Epithelial cell of proximal tubule (primary cell): ENCODE data around the gene ENO2. TPM values are rescaled to one million over a fixed set of nuclear protein-coding genes. Genes with fewer than 3 reads are reported as not detected.
"Not testable (repeated sequence)": the region's sequence is repeated elsewhere in the genome, so short reads cannot be mapped to it uniquely, and the experiment has no call there.

ENCODE experiments used
- DNase-seq: peaks from one replicate; pipeline ENCODE4 v3.0.0-alpha.2; 2011; ENCODE audit warnings: low read depth
- H3K4me3 ChIP-seq: 2 replicates; pipeline ENCODE4 v1.5.1; 2011; ENCODE audit warnings: low read depth, mild to moderate bottlenecking, low read length
- total RNA-seq: library from RNA; depleted of rRNA; stranded (reverse); fragments of >200 nt; gene quantifications from 2 replicates; pipeline ENCODE4 v1.2.3, GENCODE V29; 2015
- TF ChIP-seq, protein P1 (sequence below): conservative IDR thresholded peaks from 2 replicates; pipeline ENCODE4 v1.5.1; 2012; ENCODE audit warnings: low read depth, mild to moderate bottlenecking, low read length

The ENO2 gene
- total RNA-seq, 1 donor from 2014 or later = 97.0 TPM

DNA sequence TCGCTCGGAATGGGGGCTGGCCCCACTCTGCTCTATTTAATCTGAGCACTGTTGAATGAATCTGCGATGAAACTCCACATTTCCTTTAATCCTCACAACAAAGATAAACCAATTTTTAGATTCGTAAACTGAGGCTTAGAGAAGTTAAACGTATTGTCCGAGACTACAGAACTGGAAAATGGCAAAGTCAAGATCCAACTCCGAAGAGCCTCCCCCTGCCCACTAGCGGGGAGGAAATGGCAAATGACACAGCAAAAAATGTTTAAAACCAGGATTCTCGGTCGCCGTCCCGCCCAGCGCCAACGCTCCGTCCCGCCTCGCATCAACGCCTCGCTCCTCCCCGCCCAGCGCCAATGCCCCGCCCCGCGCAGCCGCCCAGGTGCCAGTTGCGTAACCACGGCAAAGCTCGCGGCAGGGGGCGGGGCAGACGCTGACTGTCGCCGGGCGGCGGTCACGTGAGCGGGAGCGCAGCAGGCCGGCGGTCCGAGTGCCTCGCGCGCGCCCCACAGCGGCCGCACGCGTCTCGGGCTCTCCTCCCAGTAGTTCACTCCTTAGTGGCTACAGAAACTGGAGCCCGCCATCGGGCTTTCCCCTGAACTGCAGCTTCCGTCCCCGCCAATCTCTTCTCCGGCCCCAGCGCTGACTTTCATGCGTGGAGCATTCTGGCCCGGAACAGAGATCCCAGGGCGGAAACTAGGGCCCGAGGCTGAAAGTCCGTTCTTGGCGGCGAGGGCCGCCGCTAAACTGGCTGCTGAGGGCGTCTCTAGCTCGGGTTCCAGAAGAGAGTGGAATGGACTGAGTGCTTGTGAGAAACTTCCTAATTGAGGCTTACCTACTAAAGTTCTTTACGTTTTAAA is 23.4 kb upstream of the ENO2 start:
- peak overlapping the region; percentile 57 for H3K4me3 ChIP-seq
- no peak for DNase-seq
- TF ChIP-seq, protein P1, sequence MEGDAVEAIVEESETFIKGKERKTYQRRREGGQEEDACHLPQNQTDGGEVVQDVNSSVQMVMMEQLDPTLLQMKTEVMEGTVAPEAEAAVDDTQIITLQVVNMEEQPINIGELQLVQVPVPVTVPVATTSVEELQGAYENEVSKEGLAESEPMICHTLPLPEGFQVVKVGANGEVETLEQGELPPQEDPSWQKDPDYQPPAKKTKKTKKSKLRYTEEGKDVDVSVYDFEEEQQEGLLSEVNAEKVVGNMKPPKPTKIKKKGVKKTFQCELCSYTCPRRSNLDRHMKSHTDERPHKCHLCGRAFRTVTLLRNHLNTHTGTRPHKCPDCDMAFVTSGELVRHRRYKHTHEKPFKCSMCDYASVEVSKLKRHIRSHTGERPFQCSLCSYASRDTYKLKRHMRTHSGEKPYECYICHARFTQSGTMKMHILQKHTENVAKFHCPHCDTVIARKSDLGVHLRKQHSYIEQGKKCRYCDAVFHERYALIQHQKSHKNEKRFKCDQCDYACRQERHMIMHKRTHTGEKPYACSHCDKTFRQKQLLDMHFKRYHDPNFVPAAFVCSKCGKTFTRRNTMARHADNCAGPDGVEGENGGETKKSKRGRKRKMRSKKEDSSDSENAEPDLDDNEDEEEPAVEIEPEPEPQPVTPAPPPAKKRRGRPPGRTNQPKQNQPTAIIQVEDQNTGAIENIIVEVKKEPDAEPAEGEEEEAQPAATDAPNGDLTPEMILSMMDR = peak; percentile 75

DNA sequence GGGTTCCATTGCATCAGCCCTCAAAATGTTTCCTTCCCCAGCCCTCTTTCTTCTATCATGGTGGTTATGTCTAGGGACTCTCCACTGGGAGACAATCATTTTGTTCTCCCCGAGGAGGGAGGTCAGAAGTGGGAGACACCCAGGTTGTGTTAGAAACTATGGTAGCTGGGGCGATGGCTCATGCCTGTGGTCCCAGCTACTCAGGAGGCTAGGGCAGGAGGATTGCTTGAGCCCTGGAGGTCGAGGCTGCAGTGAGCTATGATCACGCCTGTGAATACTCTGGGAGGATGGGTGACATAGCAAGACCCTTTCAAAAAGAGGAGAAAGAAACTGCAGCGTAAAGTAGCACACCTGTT is 22.8 kb upstream of the ENO2 start:
- DNase-seq = no peak
- TF ChIP-seq, protein P1 = no peak
- H3K4me3 ChIP-seq = peak overlapping the region; percentile 57

DNA sequence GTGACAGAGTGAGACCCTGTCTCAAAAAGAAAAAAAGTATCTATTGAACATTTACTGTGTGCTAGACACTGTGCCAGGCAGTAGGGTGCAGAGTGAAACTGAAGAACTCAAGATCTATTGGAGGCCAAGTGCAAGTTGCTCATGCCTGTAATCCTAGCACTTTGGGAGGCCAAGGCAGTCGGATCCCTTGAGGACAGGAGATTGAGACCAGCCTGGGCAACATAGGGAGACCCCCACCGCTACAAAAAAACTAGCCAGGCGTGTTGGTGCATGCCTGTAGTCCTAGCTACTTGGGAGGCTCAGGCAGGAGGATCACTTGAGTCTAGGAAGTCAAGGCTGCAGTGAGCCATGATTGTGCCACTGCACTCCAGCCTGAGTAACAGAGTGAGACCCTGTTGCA is 21.7 kb upstream of the ENO2 start:
- H3K4me3 ChIP-seq, DNase-seq: not testable (repeated sequence)

GRCh38 chr12:6894321-6894720 is 20.1 kb upstream of the ENO2 start:
- H3K4me3 ChIP-seq = no peak overlapping the region
- DNase-seq = no peak
- TF ChIP-seq, protein P1 = no peak

DNA sequence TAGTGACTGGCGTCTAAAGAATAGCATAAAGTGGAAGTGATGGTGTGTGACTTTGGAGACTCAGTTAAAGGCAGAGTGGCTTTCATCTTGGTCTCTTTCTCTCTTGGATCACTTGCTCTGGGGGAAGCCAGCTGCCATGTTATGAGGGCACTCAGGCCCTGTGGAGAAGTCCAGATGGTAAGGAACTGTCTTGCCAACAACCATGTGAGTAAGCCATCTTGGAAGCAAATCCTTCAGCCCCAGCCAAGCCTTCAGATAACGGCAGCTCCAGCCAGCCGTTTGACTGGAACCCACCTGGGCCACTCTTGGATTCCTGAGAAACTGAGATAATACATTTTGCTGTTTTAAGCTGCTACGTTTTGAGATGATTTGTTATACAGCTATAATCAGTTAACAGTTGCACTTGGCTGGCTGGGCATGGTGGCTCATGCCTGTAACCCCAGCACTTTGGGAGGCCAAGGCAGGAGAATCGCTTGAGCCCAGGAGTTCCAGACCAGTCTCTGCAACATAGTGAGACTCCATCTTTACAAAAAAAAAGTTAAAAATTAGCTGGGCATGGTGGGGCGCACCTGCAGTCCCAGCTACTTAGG is 17.4 kb upstream of the ENO2 start:
- no peak overlapping the region for H3K4me3 ChIP-seq
- no peak for DNase-seq
- TF ChIP-seq, protein P1 = no peak

GRCh38 chr12:6899427-6899826 is 15.0 kb upstream of the ENO2 start:
- TF ChIP-seq, protein P1 = no peak
- no peak for DNase-seq
- H3K4me3 ChIP-seq = no peak overlapping the region

GRCh38 chr12:6899837-6900519 is 14.4 kb upstream of the ENO2 start:
- DNase-seq = no peak
- no peak overlapping the region for H3K4me3 ChIP-seq

More at GRCh38 chr12:6899837-6900519, 14.4 kb upstream of the ENO2 start:
- TF ChIP-seq, protein P1 = no peak
